Measurements from ENCODE around the gene PDE4C. TPM values are rescaled to one million over a fixed set of nuclear protein-coding genes. Genes with fewer than 3 reads are reported as not detected.

The PDE4C gene
- total and polyA plus RNA-seq, 9 of the 15 experiments (the other 6 are each of a cell fraction or from before 2014, with no cell fraction given) = 0.04 to 0.91 (median 0.20) TPM; not detected in 1

DNA sequence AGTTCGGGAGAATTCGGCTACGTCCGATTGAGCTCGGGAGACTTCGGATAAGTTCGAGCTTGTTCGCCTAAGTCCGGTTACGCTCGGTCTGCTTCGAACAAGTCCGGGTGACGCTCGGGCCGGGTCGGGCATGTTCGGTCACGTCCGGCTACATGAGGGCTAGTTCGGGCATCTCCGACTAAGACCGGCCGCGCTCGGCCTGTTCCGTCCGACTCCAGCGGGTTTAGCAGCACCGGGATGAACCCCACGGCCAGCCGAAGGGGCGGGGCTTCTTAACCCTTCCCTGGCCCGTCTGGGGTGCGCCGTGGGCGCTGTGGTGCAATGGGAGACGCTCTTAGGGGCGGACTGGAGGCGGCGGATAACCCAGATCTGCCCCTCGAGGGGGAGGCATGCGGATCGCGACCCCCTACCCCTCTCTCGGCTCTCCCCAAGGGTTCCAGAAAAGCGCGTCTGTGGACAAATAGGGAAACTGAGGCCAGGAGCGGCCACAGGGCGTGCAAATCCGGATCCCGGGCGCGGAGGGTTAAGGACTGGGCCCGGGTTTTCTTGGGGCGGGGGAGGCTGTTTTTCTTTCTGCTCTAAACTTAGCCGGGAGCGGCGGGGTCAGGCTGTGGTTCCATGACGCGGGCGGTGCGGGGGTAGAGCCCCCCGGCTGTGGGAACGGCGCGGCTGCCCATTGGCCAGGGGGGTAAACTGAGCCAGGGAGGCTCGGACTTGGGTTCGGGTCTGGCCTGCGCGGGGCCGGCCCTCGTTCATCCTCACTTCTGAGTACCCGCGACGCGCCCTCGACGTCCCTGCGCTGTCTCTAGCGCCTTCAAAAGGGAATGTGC is 1.5 kb downstream of the PDE4C start (continued):
- no peak for TF ChIP-seq DMBX1 (CRISPR knock-in tag; IDR thresholded peaks at IDR 0.05; ENCODE audit: borderline replicate concordance)
- TF ChIP-seq, protein P1, sequence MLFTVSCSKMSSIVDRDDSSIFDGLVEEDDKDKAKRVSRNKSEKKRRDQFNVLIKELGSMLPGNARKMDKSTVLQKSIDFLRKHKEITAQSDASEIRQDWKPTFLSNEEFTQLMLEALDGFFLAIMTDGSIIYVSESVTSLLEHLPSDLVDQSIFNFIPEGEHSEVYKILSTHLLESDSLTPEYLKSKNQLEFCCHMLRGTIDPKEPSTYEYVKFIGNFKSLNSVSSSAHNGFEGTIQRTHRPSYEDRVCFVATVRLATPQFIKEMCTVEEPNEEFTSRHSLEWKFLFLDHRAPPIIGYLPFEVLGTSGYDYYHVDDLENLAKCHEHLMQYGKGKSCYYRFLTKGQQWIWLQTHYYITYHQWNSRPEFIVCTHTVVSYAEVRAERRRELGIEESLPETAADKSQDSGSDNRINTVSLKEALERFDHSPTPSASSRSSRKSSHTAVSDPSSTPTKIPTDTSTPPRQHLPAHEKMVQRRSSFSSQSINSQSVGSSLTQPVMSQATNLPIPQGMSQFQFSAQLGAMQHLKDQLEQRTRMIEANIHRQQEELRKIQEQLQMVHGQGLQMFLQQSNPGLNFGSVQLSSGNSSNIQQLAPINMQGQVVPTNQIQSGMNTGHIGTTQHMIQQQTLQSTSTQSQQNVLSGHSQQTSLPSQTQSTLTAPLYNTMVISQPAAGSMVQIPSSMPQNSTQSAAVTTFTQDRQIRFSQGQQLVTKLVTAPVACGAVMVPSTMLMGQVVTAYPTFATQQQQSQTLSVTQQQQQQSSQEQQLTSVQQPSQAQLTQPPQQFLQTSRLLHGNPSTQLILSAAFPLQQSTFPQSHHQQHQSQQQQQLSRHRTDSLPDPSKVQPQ (CRISPR knock-in tag; IDR thresholded peaks at IDR 0.05; ENCODE audit: borderline replicate concordance) = no peak
- TF ChIP-seq, protein P2, sequence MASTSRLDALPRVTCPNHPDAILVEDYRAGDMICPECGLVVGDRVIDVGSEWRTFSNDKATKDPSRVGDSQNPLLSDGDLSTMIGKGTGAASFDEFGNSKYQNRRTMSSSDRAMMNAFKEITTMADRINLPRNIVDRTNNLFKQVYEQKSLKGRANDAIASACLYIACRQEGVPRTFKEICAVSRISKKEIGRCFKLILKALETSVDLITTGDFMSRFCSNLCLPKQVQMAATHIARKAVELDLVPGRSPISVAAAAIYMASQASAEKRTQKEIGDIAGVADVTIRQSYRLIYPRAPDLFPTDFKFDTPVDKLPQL (IDR thresholded peaks at IDR 0.05; ENCODE audit: extremely low read depth, insufficient read length) = no peak
- TF ChIP-seq SMARCA5 (IDR thresholded peaks at IDR 0.05) = no peak
- TF ChIP-seq TSC22D4 (tag; IDR thresholded peaks at IDR 0.05) = no peak
- no peak for TF ChIP-seq ZNF408 (CRISPR knock-in tag; IDR thresholded peaks at IDR 0.05; ENCODE audit: low read depth)
- TF ChIP-seq CBX8 (IDR thresholded peaks at IDR 0.05; ENCODE audit: borderline replicate concordance, extremely low read depth, low read depth, low read length, poor library complexity, severe bottlenecking) = no peak
- TF ChIP-seq MEF2D (tag; conservative IDR thresholded peaks at IDR 0.05; ENCODE audit: low read depth) = peak; percentile 61; the same call in 1 of the 2 replicates
- TF ChIP-seq MAZ (CRISPR knock-in tag; conservative IDR thresholded peaks at IDR 0.05 in 1 of 2, IDR thresholded peaks at IDR 0.05 in 1 of 2) = no peak; a peak in 1 of 4 replicates
- no peak for TF ChIP-seq ZFP30 (CRISPR knock-in tag; IDR thresholded peaks at IDR 0.05; ENCODE audit: borderline replicate concordance)
- TF ChIP-seq NRF1 (conservative IDR thresholded peaks at IDR 0.05 in 1 of 2, IDR thresholded peaks at IDR 0.05 in 1 of 2) = peak; percentile 55 to 64; a peak in 3 of 4 replicates
- TF ChIP-seq MEF2A (IDR thresholded peaks at IDR 0.05; ENCODE audit: control insufficient read depth, low read depth, low read length) = peak; percentile 66; the same call in 1 of the 2 replicates
- TF ChIP-seq ZNF696 (CRISPR knock-in tag; conservative IDR thresholded peaks at IDR 0.05) = no peak
- no peak; the same call in 1 of the 2 replicates for TF ChIP-seq NR2C2 (CRISPR knock-in tag; IDR thresholded peaks at IDR 0.05)
- TF ChIP-seq NR2C2 (tag; IDR thresholded peaks at IDR 0.05) = peak; percentile 91
- TF ChIP-seq ZNF707 (CRISPR knock-in tag; conservative IDR thresholded peaks at IDR 0.05) = no peak
- TF ChIP-seq MBD2 (IDR thresholded peaks at IDR 0.05; ENCODE audit: borderline replicate concordance, low read depth) = no peak; the same call in 1 of the 2 replicates
- no peak for TF ChIP-seq PHTF2 (CRISPR knock-in tag; IDR thresholded peaks at IDR 0.05)
- no peak for TF ChIP-seq HNRNPUL1 (IDR thresholded peaks at IDR 0.05; ENCODE audit: low read length)
- TF ChIP-seq, protein P3, sequence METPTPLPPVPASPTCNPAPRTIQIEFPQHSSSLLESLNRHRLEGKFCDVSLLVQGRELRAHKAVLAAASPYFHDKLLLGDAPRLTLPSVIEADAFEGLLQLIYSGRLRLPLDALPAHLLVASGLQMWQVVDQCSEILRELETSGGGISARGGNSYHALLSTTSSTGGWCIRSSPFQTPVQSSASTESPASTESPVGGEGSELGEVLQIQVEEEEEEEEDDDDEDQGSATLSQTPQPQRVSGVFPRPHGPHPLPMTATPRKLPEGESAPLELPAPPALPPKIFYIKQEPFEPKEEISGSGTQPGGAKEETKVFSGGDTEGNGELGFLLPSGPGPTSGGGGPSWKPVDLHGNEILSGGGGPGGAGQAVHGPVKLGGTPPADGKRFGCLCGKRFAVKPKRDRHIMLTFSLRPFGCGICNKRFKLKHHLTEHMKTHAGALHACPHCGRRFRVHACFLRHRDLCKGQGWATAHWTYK (CRISPR knock-in tag; IDR thresholded peaks at IDR 0.05) = no peak
- TF ChIP-seq NELFE (IDR thresholded peaks at IDR 0.05; ENCODE audit: insufficient read depth, insufficient read length) = no peak
- no peak for TF ChIP-seq ZNF444 (CRISPR knock-in tag; IDR thresholded peaks at IDR 0.05)
- TF ChIP-seq ZNF785 (CRISPR knock-in tag; IDR thresholded peaks at IDR 0.05) = no peak
